Activated CD8-positive, alpha-beta memory T cell treated with anti-CD3 and anti-CD28 coated beads for 48 hours (primary cell): Measurements from ENCODE around the gene CNR2.
"Not testable (repeated sequence)": the region's sequence is repeated elsewhere in the genome, so short reads cannot be mapped to it uniquely, and the experiment has no call there.

Source experiments
- DNase-seq, 3 experiments: peaks; one replicate each; pipeline ENCODE4 v3.0.0-alpha.2; 2020; ENCODE audit warnings: low read depth in 2 of 3, low spot score in 2 of 3

The CNR2 gene

DNA sequence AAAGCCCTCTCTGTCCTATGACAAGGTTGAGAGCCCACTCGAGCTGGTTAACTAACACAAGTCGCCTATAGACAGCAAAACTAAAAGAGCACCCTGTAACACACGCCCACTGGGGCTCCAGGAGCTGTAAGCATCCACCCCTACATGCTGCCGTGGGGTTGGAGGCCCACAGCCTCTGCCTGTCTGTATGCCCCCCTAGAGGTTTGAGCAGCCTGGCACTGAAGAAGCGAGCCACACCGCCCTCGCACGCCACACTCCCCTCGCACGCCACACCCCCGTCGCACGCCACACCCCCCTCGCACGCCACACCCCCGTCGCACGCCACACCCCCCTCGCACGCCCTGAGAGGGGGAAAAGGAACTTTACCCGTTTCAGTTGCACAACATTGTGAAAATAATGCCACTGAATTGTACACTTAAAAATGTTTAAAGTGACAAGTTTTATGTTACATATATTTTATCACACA lies 74.7 kb downstream of the CNR2 start:
- DNase-seq = peak; percentile 42 to 59 (median 52)

DNA sequence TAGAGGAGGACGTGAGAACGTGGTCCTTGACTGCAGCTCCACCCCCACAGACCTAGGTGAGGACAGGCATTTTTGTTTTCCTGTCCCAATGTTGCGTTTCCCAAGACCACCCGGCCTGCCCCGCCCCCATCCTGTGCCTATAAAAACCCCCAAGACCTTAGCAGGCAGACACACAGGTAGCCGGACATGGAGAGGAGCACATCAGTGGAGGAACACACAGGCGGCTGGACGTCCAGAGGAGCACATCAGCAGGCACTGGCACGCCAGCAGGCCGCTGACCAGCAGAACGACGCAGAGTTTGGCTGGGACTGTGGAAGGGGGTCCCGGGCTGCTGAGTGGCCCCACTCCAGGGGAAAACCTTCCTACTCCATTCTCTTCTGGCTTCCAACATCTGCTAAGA lies 75.3 kb downstream of the CNR2 start:
- no peak for DNase-seq

DNA sequence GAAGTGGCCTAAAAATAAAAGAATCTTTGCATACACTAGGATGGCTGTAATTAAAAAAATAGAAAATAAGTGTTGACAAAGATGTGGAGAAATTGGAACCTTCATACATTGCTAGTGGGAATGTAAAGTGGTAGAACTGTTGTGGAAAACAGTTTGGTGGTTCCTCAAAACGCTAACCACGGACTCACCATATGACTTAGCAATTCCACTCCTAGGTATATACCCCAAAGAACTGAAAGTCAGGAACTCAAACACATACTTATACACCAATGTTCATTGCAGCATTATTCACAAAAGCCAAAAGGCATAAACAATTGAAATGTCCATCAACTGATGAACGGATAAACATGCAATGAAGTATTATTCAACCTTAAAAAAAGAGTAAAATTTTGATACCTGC lies 77.1 kb downstream of the CNR2 start:
- DNase-seq = no peak

DNA sequence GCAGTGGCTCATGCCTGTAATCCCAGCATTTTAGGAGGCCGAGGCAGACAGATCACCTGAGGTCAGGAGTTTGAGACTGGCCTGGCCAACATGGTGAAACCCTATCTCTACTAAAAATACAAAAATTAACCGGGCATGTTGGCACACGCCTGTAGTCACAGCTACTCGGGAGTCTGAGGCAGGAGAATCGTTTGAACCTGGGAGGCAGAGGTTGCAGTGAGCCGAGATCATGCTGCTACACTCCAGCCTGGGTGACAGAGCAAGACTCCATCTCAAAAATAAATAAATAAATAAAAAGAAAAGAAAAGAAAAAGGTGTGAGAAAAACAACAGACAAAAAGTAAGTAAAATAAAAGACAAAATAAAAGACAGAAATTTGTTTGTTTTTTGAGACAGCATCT lies 79.0 kb downstream of the CNR2 start:
- not testable (repeated sequence) for DNase-seq

DNA sequence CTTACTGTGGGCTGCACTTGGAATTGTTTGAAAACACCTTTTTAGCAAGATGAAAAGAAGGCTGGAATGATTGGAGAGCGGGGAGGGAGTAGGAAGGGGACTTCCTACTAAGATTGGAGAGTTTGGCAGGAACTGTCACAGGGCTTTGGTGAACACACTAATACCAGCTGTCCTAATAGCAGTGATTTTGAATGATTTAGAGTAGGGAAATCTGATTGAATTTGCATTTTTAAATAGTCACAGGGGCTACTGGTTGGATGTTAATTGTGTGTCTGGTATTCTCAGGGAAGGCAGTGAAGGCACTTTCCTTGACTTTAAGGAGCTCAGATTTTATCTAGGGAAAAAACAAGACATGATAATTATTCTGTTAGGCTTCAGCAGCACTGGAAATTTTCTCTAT lies 85.4 kb downstream of the CNR2 start:
- no peak for DNase-seq

DNA sequence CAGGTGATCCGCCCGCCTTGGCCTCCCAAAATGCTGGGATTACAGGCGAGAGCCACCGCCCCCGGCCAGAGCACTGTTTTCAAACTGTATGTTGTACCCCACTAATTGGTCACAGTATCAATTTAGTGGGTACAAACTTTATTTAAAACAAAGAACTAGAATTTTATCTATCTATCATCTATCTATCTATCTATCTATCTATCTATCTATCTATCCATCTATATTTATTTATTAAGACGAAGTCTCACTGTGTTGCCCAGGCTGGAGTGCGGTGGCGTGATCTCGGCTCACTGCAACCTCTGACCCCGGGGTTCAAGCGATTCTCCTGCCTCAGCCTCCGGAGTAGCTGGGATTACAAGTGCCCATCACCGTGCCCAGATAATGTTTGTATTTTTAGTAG lies 86.6 kb downstream of the CNR2 start:
- not testable (repeated sequence) for DNase-seq

DNA sequence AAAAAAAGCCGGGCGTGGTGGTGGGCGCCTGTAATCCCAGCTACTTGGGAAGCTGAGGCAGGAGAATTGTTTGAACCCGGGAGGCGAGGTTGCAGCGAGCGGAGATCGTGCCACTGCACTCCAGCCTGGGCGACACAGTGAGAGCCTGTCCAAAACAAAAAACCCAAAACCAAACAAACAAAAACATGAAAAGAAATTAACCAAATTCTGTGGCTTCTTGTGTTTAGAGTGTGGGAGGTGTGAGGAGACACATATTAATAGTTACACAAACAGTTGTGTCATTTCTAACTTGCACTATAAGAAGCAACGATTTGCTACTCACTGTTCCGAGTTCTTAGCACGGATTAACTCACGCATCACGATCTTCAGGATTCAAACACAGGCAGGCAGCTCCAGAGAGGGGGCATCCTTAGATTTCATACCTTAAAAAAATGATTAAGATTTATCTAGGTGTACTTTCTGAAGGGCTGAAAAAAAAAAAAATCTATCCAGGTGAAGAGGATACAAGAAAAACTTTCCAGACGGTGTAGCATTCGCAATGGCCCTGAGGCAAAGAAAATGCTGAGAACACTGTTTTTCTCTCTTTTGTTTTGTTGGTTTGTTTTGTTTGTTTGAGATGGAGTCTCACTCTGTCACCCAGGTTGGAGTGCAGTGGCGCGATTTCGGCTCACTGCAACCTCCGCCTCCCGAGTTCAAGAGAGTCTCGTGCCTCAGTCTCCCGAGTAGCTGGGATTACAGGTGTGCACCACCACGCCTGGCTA lies 87.2 kb downstream of the CNR2 start:
- no peak for DNase-seq

DNA sequence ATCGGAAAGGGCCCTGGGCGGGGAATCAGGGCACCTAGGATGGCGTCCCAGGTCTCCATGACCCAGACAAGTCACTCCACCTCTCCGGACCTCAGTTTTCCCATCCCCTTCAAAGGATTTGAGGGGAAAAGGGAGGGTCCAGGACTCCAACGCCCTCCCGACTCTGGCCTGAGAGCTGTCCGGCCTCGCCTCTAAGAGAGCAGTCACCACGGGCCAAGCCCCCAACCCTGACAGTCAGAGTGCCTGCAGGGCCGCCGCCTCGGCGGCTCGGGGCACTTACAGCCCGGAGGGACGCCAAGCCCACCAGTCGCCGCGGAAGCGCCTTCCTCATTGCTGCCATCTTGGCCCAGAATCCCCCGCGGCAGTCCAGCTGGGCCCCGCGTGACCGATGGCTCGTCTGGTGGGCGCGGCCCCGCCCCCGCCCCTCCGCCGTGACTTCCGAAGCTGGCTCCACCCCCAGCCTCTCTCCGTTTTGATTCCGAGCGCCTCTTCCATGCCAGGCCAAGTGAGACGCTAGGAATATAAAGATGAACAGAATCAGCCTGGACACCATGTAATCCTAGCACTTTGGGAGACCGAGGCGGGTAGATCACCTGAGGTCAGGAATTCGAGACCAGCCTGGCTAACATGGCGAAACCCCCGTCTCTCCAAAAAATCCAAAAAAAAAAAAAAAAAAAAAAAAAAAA lies 87.9 kb downstream of the CNR2 start, which contains the start of gene HMGCL:
HMGCL (minus strand) TSS at position 354 of the 686 bp plus-strand sequence; CDS start at position 340, 14 bp downstream.
- peak; percentile 70 to 79 (median 77) for DNase-seq

DNA sequence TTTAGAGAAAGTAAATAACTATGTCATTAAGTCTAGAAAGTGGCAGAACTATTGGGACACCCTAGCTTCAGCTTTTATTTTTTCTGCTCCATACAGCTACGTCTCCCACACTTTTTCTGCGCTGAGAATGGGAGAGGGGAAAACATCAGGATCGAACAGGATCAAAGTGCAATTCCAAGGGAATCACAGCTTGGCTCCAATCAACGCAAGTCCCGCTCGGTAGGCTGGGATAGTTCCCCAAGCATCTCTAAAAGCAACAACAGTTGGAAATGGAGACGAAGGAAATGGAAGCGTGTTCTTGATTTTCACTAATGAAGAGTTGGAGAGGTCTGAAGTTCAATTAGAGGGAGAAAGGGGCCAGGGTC lies 88.5 kb downstream of the CNR2 start:
- no peak for DNase-seq

DNA sequence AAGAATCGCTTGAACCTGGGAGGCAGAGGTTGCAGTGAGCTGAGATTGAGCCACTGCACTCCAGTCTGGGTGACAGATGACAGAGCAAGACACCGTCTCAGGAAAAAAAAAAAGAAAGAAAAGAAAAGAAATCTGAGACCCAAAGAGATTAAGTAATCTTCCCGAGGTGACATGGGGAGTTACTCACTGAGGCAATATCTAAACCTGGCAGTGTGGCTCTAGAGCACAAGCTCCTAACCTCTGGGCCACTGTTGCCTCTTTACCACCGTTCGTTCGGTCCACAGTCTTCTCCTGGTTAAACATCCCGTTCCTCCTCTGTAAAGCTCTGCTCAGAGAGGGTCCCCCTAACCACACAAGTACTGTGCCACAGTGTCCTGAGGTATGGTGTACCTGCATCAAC lies 89.4 kb downstream of the CNR2 start:
- no peak for DNase-seq
